Renal cortex interstitium (tissue), 11 donors: ENCODE measurements around the gene BPIFB1. TPM values are rescaled to one million over a fixed set of nuclear protein-coding genes. Genes with fewer than 3 reads are reported as not detected.

ENCODE experiments used
- DNase-seq, 11 donors: peaks; one replicate each; pipeline ENCODE4 v3.0.0-alpha.2; 2013; ENCODE audit warnings: low read depth in 9 of 11, low spot score in 4 of 11; ENCODE audit errors: extremely low read depth in 1 of 11
- polyA plus RNA-seq, 3 donors: library from polyadenylated mRNA; unstranded; fragments of 120-200 nt; gene quantifications; one replicate each; pipeline ENCODE4 v1.2.1, GENCODE V29; 2013; ENCODE audit not compliant: insufficient read length in 3 of 3

The BPIFB1 gene
- polyA plus RNA-seq, 3 donors, result 0.14 TPM; not detected in 2

DNA sequence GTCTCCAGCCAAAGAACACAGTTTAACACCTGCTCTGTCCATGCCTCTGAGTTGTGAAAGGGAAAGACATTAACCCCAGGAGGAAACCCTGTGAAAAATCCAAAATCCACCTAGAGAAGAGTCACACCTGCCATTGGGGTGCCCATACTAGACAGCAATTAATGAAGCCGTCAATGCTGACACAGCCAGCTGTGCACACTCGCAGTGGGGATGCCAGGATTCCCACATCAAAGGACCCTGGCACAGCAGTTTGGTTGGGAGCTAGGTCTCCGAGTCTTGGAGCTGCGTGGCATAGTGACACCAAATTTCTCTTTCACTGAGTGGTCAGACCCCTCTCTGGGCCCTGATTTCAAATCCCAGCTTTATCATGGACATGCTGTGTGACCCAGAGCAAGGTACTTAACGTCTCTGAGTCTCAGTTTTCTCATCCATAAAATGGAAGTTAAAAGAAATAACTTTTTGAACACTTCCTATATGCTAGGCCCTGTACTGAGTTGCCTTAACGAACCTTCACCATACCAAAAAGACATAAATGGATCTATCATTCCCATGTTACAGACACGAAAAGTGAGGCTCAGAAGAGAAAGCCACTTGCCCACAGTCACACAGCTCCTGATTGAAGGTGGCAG lies 30.8 kb downstream of the BPIFB1 start:
- DNase-seq, result no peak

DNA sequence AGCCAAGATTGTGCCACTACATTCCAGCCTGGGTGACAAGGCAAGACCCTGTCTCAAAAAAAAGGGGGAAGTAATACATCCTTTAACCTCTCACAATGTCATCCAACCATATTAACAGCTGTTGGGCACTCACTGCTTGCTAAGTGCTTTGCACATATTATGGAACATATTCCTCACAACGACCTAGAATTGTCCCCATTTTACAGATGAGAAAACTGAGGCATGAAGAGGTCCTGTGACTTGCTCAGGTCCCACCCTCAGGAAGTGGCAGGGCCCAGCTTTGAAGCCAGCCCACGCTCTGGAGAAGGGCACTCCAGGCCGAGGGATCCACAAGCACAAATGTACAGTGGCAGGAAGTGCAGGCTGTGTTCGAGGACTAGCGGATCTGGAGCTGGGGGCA lies 33.3 kb downstream of the BPIFB1 start:
- no peak for DNase-seq

DNA sequence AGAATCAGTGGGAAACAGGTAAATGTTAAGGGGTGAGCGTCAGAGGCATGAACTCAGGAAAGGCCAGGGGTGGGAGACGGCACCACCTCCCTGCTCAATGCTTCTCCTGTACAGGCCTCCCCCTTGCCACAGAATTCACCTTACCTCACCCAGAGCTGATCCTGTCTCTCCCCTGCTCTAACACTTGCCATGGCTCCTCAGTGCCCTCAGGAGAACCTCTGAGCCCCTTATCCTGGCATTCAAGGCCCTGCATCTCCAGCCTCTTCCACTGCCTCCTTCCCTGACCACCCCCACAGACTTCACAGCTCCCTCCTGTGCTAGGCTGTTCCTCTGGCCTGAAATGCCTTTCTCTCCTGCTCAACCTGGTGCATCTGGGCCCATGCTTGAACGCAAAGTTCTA lies 33.9 kb downstream of the BPIFB1 start:
- DNase-seq, result no peak

DNA sequence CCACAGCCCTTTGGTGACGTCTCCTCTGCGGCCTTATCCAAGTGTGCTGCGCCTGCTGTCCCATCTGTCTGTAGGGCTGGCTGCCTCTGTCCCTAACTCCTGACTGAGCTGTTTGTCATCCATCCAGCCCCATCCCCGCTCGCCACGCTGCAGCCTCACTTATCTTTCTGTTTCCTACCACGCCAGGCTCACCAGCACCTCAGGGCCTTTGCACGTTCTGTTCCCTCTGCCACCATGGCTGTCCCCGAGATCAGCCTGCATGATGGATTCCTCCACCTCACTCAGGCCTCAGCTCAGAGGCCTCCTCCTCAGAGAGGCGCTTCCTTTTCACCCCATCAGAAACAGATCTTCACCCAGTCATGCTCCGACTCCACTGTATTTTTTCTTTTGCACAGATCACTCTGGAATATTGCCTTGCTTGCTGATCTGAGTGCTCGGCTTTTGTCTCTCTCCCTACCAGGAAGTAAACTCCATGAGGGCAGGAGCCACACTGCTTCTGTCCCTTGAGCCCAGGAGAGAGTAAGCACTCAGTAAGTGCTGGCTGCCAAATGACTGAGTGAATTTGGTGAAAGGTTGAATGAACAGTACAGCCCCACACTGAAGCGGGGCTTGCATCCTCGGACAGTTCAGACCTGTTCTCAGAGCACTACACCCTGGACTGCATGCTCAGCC lies 34.5 kb downstream of the BPIFB1 start:
- no peak for DNase-seq

DNA sequence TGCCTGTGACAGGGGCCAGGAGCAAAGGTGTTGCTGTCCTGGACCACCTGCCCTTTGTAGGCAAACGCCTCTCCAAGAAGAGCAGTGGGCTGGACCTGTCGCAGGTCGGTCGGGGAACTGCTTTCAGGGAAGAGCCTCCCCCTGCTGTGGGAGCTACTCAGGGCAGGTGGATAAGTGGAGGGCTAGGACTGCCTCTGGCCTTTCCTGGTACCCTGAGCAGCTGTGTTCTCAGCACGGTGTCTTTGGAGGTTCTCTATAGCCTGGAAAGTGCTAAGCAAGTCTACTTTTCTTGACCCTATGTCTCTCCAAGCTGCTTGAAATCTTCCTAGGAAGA lies 35.0 kb downstream of the BPIFB1 start:
- DNase-seq, result no peak

DNA sequence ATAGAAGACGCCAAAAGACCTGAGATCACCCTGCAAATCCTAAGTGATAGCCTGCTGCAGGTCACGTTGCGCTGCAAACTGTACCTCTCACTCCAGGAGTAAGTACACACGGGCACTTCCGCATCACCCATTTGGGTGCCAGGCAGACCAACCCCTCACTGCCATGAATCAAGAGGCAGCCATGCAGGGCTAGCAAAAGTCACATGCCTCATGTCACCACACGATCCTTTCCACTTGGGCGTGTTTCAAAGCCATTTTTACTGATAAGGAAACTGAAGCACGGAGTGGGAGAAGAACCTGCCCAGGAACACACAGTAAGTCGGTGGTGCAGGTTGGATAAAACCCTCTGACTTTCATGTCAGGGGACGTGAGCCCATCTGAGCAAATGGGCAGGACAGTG lies 37.0 kb downstream of the BPIFB1 start:
- DNase-seq, result no peak

DNA sequence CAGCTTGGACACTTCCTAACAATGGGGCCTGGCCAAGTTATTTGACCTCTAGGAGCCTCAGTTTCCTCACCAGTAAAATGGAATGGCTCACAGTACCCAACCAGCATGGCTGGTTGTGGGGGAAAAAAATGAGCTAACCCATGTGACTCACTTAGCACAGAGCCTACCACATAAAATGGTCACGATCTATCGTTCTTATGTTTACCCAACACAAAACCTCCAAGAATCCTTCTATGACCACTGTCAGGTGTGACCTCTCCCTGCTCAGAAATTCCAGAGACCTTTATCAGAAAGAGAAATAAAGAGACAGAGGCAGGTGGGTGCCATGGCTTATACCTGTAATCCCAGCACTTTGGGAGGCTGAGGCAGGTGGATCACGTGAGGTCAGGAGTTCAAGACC lies 39.4 kb downstream of the BPIFB1 start:
- DNase-seq, result no peak

DNA sequence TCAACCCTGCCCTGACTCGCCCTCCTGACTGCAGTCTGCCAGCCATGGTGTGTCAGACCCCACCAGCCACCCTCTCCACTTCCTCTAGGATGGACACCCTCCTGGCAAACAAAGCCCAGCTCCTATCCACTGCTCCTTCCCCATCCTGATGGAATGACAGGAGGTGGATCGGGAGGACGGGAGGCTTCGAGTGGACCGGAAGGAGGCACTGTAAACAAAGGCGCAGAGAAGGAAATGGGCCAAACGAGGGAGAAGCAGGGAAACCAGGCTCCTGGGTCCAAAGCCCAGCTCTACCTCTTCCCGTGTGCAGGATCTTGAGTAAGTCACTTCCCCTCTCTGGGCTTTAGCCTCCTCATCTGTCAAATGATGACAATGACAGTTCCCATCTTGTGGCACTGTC lies 40.2 kb downstream of the BPIFB1 start:
- DNase-seq, result no peak

DNA sequence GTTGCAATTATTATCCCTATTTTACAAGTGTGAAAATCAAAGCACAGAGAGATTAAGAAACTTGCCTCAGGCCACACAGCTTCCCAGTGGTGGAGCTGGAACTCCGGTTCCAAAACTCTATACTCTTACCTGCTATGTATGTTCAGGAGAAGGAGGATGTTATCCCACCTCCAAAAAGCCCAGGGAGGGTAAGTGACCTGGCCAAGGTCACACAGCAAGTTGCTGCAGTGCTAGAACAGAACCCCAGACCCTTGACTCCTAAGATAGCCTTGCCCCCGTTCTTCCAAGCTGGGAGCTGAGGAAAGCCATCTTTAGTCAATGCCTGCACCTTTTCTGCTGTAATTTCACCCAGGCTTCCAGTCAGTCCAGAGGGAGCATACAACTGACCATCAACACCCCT lies 42.3 kb downstream of the BPIFB1 start:
- no peak for DNase-seq

DNA sequence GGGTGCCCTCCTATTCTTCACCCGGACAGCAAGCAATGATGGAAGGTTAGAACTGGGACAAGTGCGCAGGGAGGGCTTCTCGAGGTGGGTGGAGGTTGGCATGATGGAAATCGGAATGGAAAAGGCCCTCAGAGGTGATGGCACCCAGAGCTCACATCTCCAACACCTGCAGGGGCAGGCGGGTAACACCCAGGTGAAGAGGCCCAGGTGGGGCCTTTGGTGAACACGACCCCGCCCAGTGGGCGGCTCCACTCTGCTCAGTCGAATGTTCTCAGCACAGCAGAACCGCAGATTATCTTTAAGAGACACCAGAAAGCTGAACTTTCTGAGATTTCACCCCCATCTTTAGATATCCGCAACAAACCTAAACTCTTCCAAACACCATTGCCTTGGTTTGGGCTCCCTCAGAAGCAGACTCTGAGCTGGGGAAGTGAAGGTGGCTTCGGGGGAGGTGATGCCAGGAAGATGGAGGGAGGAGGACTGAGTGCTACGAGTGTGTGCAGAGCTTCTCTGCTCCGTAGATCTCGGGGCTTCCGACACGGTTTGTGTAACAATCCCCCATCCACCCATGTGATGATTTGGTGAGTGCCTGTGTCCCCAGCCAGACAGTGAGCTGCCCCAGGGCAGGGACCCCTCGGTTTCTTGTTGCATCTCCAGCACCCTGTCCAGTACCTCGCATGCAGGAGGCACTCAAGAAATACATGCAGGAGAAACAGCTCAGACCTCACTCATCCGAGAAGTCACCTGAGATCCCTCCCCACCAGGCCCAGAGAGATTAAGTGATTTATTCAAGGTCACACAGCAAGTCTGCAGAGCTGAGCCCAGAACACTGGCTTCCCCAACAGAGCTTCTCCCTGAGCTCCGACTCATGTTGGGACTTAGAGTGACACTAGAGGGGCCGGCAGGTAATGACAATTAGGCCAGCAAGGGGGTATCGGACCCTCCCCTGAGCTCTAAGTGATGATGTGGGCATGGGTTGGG lies 45.4 kb downstream of the BPIFB1 start:
- no peak for DNase-seq

DNA sequence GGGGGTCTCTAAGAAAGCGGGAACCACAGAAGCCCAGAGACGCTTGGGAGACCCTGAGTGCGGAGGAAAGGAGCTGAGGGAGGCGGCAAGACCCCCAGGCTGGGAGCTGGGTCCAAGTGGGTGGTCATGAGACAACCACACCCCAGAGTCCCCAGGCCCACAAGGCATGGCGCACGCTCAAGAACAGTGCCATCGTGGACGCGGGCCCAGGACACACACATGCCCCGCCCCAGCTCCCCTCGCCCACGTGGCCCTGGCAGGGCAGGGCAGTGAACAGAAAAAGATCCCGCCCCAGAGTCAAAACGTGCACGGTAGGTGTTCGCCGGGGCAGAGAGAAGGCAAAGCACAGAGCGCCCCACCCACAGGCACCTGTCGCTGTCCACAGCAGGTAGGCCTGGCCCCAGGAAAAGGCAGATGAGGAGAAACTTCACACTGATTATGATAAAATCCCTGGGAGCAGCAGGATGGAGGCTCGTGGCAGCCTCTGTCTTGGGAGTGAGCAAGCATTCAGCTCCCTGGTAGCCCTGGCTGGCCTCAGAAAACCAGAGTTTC lies 50.0 kb downstream of the BPIFB1 start:
- DNase-seq, result no peak

DNA sequence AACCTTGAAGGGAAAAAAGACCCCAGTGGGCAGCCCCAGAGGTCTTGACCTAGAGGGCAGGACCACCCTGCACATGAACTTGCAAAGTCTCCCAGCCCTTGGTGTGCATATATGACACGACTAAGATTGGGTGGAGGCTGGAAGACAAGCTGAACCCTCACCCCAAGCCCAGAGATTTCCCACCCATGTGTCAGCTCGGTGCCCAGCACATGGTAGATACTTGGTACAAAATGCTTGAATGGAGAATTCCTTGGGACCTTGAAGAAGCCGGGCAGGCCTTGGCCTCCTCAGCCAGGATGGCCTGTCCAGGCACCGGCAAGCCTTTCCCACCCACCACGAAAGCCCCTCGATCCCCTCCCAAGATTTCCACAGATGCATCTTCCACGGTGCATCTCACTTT lies 50.6 kb downstream of the BPIFB1 start:
- DNase-seq, result no peak

DNA sequence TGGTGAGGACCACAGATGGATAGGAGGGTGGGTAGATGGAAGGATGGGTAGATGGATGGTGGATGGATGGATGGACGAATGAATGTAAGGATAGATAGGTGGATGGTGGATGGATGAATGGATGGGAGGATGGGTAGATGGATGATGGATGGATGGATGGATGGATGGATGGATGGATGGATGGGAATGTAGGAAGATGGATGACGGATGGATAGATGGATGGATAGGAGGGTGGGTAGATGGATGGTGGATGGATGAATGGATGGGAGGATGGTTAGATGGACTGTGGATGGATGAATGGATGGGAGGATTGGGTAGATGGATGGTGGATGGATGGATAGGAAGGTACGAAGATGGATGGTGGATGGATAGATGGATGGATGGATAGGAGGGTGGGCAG lies 51.1 kb downstream of the BPIFB1 start:
- no peak for DNase-seq

DNA sequence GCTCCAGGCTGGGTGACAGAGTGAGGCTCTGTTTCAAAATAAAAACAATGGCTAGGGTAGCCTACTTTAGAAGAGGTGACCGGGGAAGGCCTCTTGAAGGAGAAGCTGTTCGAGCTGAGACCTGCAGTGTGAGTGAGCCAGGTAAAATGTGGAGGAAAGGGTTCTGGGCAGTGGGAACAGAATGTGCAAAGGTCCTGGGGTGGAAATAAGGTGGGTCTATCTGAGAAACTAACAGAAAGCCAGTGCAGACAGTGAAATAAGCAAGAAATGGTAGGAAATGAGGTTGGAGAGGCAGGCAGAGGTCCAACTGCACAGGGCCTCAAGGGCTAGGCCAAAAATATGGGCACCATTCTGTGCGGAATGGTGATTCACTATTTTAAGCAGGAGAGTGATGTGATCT lies 53.4 kb downstream of the BPIFB1 start:
- DNase-seq, result no peak

DNA sequence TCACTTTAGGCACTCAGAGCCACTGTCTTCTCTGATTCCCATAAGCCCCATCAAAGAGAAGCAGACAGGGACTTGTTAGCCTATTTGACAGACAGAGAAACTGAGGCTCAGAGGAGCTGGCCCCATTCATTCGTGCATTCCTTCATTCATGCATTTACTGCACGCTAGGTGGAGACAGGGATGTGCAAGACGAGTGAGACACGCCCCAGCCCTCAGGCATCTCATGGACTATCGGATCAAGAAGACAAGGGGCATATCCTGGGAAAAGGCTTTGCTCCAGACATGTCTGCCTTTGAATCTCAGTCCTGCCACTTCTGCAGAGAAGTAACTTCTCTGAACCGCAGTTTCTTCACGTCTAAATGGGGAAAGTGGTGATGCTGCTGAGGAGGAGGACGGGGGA lies 54.1 kb downstream of the BPIFB1 start:
- DNase-seq, result no peak

DNA sequence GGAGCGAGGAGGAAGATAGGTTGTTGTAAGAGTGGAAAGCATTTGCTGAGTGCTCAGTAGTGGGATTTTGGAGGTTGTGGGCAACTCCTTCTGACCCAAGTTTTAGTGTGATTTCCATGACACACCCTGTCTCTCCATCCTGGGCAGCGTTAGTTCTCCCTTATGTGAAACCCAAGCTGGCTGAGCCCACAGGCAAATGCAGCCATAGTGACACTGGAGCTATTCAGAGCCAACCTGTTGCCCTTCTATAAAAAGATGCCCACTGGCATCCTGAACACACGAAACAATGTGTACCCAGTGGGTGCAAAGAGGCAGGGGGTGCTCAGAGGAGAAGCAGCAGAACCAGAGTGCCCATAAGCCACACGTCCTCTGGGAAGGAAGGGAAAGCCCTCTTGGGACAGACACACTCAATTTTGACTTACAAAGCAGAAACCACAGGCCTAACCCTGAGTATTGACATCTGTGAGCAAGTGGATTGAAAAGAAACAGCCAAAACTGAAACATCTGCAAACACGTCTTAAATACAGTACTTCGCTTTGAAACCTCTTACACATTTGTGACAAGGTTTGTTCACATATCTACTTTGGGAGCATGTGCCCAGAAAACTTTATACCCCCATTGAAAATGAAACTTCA lies 54.6 kb downstream of the BPIFB1 start:
- DNase-seq, result no peak

DNA sequence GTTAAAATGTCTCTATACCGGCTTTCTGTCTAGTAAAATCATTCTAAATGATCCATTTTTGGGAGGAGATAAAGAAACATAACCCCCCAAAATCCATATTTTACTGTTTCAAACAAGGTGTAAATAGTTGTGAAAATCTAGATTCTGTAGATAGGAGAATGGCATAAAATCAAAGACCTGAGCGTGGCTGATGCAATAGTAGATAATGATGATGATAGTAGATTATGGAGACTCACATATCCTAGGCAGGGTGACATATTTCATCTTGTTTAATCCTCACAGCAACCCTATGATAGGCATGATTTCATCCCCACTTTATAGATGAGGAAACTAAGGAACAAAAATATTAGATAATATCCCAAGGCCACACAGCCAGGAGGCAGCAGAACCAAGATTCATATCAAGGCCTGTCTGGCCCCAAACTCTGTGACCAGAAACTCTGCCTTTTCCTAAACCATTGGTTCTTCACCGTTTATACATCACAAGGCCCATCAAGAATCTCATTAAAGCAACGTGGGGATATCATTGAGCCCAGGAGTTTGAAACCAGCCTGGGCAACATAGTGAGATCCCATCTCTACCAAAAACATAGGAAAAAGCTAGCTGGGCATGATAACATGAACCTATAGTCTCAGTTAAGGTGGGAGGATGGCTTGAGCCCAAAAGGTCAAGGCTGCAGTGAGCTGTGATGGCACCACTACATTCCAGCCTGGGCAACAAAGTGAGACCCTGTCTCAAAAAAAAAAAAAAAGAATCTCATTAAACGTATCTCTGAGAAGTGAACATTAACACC lies 55.6 kb downstream of the BPIFB1 start:
- no peak for DNase-seq

DNA sequence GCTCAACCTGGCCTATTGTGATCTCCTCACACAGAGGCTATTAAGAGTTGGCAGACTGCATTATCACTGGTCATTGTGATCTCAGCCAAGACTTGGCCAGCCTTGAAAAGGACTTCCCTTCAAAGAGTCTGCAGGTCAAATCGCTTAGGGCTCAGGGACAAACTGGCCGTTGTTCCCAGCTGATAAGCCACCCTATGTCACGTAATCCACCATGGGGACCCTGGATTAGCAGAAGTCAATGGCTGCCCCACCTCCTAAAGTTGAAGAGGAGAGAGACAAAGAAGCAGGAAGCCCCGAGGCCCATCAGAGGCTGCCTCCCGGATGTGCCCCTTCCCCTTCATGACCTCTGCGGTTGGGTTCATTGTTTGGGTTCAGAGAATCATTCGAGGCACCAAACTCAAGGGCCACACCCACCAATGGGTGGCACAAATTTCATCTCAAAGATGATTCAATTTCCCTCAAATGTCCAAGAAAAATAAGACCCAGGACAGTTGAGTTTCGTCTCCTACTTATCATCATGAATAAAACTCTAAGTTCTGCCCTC lies 56.6 kb downstream of the BPIFB1 start:
- no peak for DNase-seq
